HG03196 (cell line): ENCODE measurements around the gene SRR.

ENCODE experiments used
- ATAC-seq: cut with Tn5 transposase; IDR thresholded peaks from one replicate; pipeline ENCODE4 v1.9.1; 2021; ENCODE audit not compliant: unreplicated experiment

Gene SRR

GRCh38 chr17:2369551-2370210 is 65.9 kb downstream of the SRR start:
- ATAC-seq: no peak

GRCh38 chr17:2370211-2370589 is 66.5 kb downstream of the SRR start:
- ATAC-seq: no peak

- no peak for ATAC-seq
Observed at GRCh38 chr17:2371183-2372130, 67.7 kb downstream of the SRR start.

GRCh38 chr17:2372180-2372579 is 68.4 kb downstream of the SRR start:
- no peak for ATAC-seq

- no peak for ATAC-seq
Observed at GRCh38 chr17:2372681-2373080, 68.9 kb downstream of the SRR start.

- ATAC-seq: no peak
Observed at GRCh38 chr17:2373179-2373578, 69.4 kb downstream of the SRR start.
